HCT116 (cell line): Measurements from ENCODE around the gene PFKFB3.

ENCODE experiments used
- ATF3 ChIP-seq: IDR thresholded peaks from 2 replicates; pipeline ENCODE4 v1.6.1; 2012
- EGR1 ChIP-seq: IDR thresholded peaks from 2 replicates; pipeline ENCODE4 v1.6.1; 2012; ENCODE audit warnings: low read depth
- TF ChIP-seq, protein P1 (sequence below), 3 experiments: fragments of 200-600 bp in 1 of 3; sonication (generic) in 1 of 3; IDR thresholded peaks in 2 of 3; conservative IDR thresholded peaks in 1 of 3; 2 replicates each; pipeline ENCODE4 v1.5.1; 2012 to 2017; ENCODE audit warnings: low read depth in 2 of 3, low read length in 2 of 3, antibody characterized with exemption in 1 of 3, borderline replicate concordance in 1 of 3, control low read depth in 1 of 3, mild to moderate bottlenecking in 1 of 3, mixed read lengths in 1 of 3, mixed run types in 1 of 3, moderate library complexity in 1 of 3; ENCODE audit not compliant: insufficient read depth in 1 of 3

DNA sequence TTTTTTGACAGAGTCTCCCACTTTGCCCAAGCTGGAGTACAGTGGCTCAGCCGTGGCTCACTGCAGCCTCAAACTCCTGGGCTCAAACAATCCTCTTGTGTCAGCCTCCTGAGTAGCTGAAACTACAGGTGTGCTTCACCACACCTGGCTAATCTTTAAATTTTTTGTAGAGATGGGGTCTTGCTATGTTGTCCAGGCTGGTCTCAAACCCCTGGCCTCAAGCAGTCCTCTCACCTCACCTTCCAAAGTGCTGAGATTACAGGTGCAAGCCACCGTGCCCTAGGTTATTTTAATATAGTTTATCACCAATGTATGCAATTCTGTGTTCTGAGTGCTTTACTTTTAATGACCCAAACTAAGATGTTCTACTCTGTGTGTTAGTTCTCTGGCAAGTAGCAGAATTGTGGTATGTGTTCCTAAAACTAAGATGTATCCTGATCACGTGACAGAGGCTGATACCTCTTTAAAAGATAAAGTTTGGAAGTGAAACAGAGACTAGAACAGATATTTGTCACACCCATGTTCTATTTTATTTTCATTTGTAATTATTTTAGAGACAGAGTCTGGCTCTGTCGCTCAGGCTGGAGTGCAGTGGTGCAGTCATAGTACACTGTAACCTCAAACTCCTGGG is 22.1 kb upstream of the PFKFB3 start:
- no peak for TF ChIP-seq ATF3
- TF ChIP-seq, protein P1, sequence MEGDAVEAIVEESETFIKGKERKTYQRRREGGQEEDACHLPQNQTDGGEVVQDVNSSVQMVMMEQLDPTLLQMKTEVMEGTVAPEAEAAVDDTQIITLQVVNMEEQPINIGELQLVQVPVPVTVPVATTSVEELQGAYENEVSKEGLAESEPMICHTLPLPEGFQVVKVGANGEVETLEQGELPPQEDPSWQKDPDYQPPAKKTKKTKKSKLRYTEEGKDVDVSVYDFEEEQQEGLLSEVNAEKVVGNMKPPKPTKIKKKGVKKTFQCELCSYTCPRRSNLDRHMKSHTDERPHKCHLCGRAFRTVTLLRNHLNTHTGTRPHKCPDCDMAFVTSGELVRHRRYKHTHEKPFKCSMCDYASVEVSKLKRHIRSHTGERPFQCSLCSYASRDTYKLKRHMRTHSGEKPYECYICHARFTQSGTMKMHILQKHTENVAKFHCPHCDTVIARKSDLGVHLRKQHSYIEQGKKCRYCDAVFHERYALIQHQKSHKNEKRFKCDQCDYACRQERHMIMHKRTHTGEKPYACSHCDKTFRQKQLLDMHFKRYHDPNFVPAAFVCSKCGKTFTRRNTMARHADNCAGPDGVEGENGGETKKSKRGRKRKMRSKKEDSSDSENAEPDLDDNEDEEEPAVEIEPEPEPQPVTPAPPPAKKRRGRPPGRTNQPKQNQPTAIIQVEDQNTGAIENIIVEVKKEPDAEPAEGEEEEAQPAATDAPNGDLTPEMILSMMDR (IDR thresholded peaks at IDR 0.05 in 2 of 3, conservative IDR thresholded peaks at IDR 0.05 in 1 of 3; ENCODE audit: borderline replicate concordance in 1 of 3, insufficient read depth in 1 of 3, low read depth in 2 of 3, low read length in 2 of 3): no peak
- no peak for TF ChIP-seq EGR1
